HUES48 (cell line): ENCODE data around the gene OR1G1.
"Not testable (repeated sequence)": the region's sequence is repeated elsewhere in the genome, so short reads cannot be mapped to it uniquely, and the experiment has no call there.

Experiments
- H3K27ac ChIP-seq: one replicate; pipeline ENCODE4 v1.7.0; 2013; ENCODE audit warnings: low read depth, low read length, inconsistent platforms
- H3K27me3 ChIP-seq: 2 replicates; pipeline ENCODE4 v1.6.1; 2013; ENCODE audit warnings: mild to moderate bottlenecking, low read length; ENCODE audit not compliant: control insufficient read depth, insufficient read depth
- H3K36me3 ChIP-seq: 2 replicates; pipeline ENCODE4 v1.6.1; 2013; ENCODE audit warnings: low read length; ENCODE audit not compliant: control insufficient read depth, insufficient read depth
- H3K4me1 ChIP-seq: 2 replicates; pipeline ENCODE4 v1.6.1; 2013; ENCODE audit warnings: mild to moderate bottlenecking, low read length; ENCODE audit not compliant: control insufficient read depth, insufficient read depth
- H3K4me3 ChIP-seq: 2 replicates; pipeline ENCODE4 v1.5.1; 2013; ENCODE audit warnings: mild to moderate bottlenecking, low read depth, low read length
- H3K9ac ChIP-seq: 2 replicates; pipeline ENCODE4 v1.6.1; 2013; ENCODE audit warnings: mild to moderate bottlenecking, low read depth, low read length, moderate library complexity
- H3K9me3 ChIP-seq: 2 replicates; pipeline ENCODE4 v1.6.1; 2013; ENCODE audit warnings: low read length; ENCODE audit not compliant: control insufficient read depth, insufficient read depth

OR1G1 gene

DNA sequence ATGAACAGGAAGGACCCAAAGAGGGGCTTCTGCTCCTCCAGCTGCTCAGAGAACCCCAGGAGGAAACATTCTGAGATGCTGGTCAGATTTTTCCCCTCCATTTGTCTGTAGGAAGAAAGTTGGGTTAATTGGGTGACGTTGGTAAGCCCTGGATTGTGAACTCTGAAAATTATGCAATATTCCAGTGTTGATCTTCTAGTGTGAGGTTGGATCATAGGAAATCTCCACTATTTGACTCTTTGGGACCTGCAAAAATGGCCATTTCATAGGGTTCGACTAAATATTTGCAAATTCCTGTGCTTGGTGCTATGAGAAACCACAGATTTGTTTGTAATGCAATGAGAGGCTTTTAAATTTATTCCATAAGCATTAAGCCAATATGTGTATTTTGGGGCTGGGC lies at the start of gene OR1G1:
Gene OR1G1, minus strand, starts transcription at position 101 of the 400 bp plus-strand sequence. Its CDS starts 0 bp downstream, at position 101.
- H3K4me1 ChIP-seq = no peaks in the 10 kb centered on the region
- no peaks in the 10 kb centered on the region for H3K27me3 ChIP-seq
- H3K27ac ChIP-seq = no peak within 1 kb of the TSS
- H3K36me3 ChIP-seq = no peaks in the 10 kb centered on the region
- no peak within 1 kb of the TSS for H3K4me3 ChIP-seq
- H3K9me3 ChIP-seq = peaks cover 72% of the 10 kb centered on the region
- H3K9ac ChIP-seq = no peak within 1 kb of the TSS

DNA sequence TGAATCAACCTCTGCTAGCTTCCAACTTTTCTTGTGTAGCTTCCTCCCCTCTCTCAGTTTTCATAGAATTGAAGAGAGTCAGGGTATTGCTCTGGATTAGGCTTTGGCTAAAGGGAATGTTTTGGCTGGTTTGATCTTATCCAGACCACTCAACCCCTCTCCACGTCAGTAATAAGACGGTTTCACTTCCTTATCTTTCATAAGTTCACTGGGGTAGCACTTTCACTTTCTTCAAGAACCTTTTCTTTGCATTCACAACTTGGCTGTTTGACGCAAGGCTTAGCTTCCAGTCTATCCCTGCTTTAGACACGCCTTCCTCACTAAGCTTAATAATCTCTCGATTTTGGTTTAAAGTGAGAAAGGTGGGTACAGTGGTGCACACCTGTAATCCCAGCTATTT lies 40.2 kb upstream of the OR1G1 start:
- Histone ChIP-seq H3K36me3 (no peaks in the 10 kb centered on the region), H3K27ac (no peak overlapping the region), H3K27me3 (no peaks in the 10 kb centered on the region), H3K4me1 (no peaks in the 10 kb centered on the region), H3K4me3 (no peak overlapping the region), H3K9me3 (peaks cover 52% of the 10 kb centered on the region), H3K9ac (no peak overlapping the region)

DNA sequence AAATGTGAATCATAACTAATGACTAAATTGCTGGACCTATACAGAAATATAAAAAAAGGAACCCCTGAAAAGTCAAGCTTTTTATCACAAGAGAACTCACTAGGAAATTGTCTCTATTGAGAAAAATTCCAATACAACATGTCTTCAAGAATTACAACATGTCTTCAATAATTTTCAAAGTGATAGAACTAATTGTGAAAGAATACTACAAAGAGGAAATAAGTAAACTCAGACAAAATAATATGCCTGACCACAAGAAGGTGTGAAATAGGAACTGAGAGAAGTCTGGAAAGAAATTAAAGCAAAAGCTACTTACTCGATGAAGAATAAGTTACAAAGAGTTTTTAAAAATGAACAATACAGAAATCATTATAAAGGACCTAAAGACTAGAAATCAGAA lies 29.9 kb upstream of the OR1G1 start:
- no peak overlapping the region for H3K27ac ChIP-seq
- no peaks in the 10 kb centered on the region for H3K4me1 ChIP-seq
- H3K27me3 ChIP-seq = no peaks in the 10 kb centered on the region
- H3K4me3 ChIP-seq = no peak overlapping the region
- H3K9me3 ChIP-seq = peaks cover 36% of the 10 kb centered on the region
- H3K9ac ChIP-seq = no peak overlapping the region
- no peaks in the 10 kb centered on the region for H3K36me3 ChIP-seq

GRCh38 chr17:3137494-3137893 lies 10.1 kb upstream of the OR1G1 start:
- not testable (repeated sequence) for H3K36me3 ChIP-seq, H3K4me1 ChIP-seq

DNA sequence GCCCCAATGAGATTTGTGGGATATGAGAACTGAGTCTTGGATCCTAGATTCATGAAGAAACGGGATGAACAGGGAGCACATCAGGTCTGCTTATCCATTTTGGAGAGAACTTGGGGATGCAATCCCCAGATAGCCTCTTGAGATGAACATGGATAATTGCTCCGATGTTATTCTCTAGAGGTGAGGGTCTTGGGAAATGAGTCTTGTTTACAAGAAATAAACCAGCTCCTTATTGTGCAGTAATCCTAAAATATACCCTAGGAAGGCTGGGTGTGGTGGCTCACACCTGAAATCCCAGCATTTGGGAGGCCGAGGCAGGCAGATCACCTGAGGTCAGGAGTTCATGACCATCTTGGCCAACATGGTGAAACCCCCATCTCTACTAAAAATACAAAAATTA lies 23.0 kb downstream of the OR1G1 start, which contains the start of gene OR1D2:
Gene OR1D2, minus strand, starts transcription at position 101 of the 400 bp plus-strand sequence. CDS start 11,426 bp downstream, outside the sequence.
- Histone ChIP-seq H3K27ac (no peak within 1 kb of the TSS), H3K9me3 (peaks cover 77% of the 10 kb centered on the region), H3K27me3 (no peaks in the 10 kb centered on the region), H3K36me3 (no peaks in the 10 kb centered on the region), H3K4me1 (no peaks in the 10 kb centered on the region), H3K9ac (no peak within 1 kb of the TSS), H3K4me3 (no peak within 1 kb of the TSS)

More at GRCh38 chr17:3137494-3137893, 10.1 kb upstream of the OR1G1 start:
- peaks cover 33% of the 10 kb centered on the region for H3K9me3 ChIP-seq
- not testable (repeated sequence) for H3K27ac ChIP-seq, H3K9ac ChIP-seq, H3K4me3 ChIP-seq, H3K27me3 ChIP-seq
